Caco-2 (cell line): ENCODE results near the gene TAF11. TPM values are rescaled to one million over a fixed set of nuclear protein-coding genes. Genes with fewer than 3 reads are reported as not detected.
"Not testable (repeated sequence)": the region's sequence is repeated elsewhere in the genome, so short reads cannot be mapped to it uniquely, and the experiment has no call there.

Experiments used
- Bru-seq: library from RNA; stranded (reverse); fragments of 400-500 nt; gene quantifications from one replicate; lab custom pipeline; 2021; lab: Mats Ljungman, UMichigan
- BruChase-seq, 2 experiments: library from RNA; stranded (reverse); fragments of 400-500 nt; gene quantifications; one replicate each; lab custom pipeline; 2021; lab: Mats Ljungman, UMichigan
- BruUV-seq: library from RNA; stranded (reverse); fragments of 400-500 nt; replicated peaks from 2 replicates; lab custom pipeline; 2021; lab: Mats Ljungman, UMichigan
- CTCF ChIA-PET: fragments of 300-600 bp; sonication (Branson Sonifier 250); formaldehyde crosslinking; loops from one replicate; lab custom pipeline; 2022; ENCODE audit warnings: antibody characterized with exemption; lab: Charles Lee
- POLR2A ChIA-PET: fragments of 300-600 bp; sonication (Branson Sonifier 250); formaldehyde crosslinking; loops from one replicate; lab custom pipeline; 2022; ENCODE audit warnings: antibody characterized with exemption; lab: Charles Lee
- DNase-seq, 2 experiments: peaks; one replicate each; pipeline versions ENCODE4 v3.0.0 to v3.0.0-alpha.2; 2020 to 2022
- H3K27me3 ChIP-seq: replicated peaks from 2 replicates; pipeline ENCODE4 v1.6.0; 2011; ENCODE audit warnings: low read length; ENCODE audit not compliant: control insufficient read depth, insufficient read depth
- H3K36me3 ChIP-seq: 2 replicates; pipeline ENCODE4 v1.5.1; 2011; ENCODE audit warnings: low read length; ENCODE audit not compliant: control insufficient read depth, insufficient read depth
- H3K4me1 ChIP-seq: fragments of 250-450 bp; sonication (Bioruptor Pico); 2 replicates; pipeline ENCODE4 v1.5.1; 2020; ENCODE audit warnings: mild to moderate bottlenecking
- H3K4me3 ChIP-seq: 2 replicates; pipeline ENCODE4 v1.5.1; 2011; ENCODE audit warnings: low read depth, mild to moderate bottlenecking, control low read depth, low read length
- H3K9me3 ChIP-seq: fragments of 250-450 bp; sonication (Bioruptor Pico); 2 replicates; pipeline ENCODE4 v1.5.1; 2020; ENCODE audit warnings: mild to moderate bottlenecking, moderate library complexity
- H3K27ac Mint-ChIP-seq: one replicate; pipeline ENCODE4 v1.8.0; 2022; ENCODE audit warnings: mixed read lengths; ENCODE audit not compliant: unreplicated experiment
- H3K27me3 Mint-ChIP-seq: one replicate; pipeline ENCODE4 v1.8.0; 2022; ENCODE audit warnings: mixed read lengths; ENCODE audit not compliant: insufficient read depth, unreplicated experiment
- H3K36me3 Mint-ChIP-seq: one replicate; pipeline ENCODE4 v1.8.0; 2022; ENCODE audit warnings: mild to moderate bottlenecking, mixed read lengths; ENCODE audit not compliant: insufficient read depth, unreplicated experiment
- H3K4me1 Mint-ChIP-seq: one replicate; pipeline ENCODE4 v1.8.0; 2022; ENCODE audit warnings: low read depth, mixed read lengths; ENCODE audit not compliant: unreplicated experiment
- H3K4me3 Mint-ChIP-seq: one replicate; pipeline ENCODE4 v1.8.0; 2022; ENCODE audit warnings: mild to moderate bottlenecking, moderate library complexity, mixed read lengths; ENCODE audit not compliant: unreplicated experiment
- H3K9me3 Mint-ChIP-seq: one replicate; pipeline ENCODE4 v1.8.0; 2022; ENCODE audit warnings: mixed read lengths; ENCODE audit not compliant: unreplicated experiment
- CTCF ChIP-seq, 2 experiments: fragments of 200-600 bp in 1 of 2; IDR thresholded peaks; 1 replicate in 1 of 2; 2 replicates in 1 of 2; pipeline versions ENCODE4 v1.5.1 to v1.8.0; 2011 to 2022; ENCODE audit warnings: antibody characterized with exemption in 1 of 2, control low read depth in 1 of 2, inconsistent platforms in 1 of 2, low read depth in 1 of 2, low read length in 1 of 2, mild to moderate bottlenecking in 1 of 2, moderate library complexity in 1 of 2; ENCODE audit not compliant: insufficient read depth in 1 of 2, severe bottlenecking in 1 of 2, unreplicated experiment in 1 of 2
- intact Hi-C: fragments of 100-400 bp; cut with micrococcal nuclease; formaldehyde crosslinking; loops from one replicate; pipeline ENCODE4 v1.10.0; 2022; ENCODE audit not compliant: unreplicated experiment
- long read RNA-seq: library from polyadenylated mRNA; stranded (forward); transcript quantifications from one replicate; pipeline ENCODE4 v2.0.0, GENCODE V29; 2022
- total RNA-seq: library from RNA; stranded (reverse); gene quantifications from 2 replicates; pipeline ENCODE4 v1.2.3, GENCODE V29; 2022

Gene TAF11
- 26.2 and 28.3 TPM in 2 replicates for total RNA-seq
- Bru-seq, nascent RNA, result percentile 88 among the genes with signal in this experiment
- percentile 93 among the genes with signal in this experiment for BruChase-seq, experiment 1, labeled RNA remaining after a 2-hour chase
- BruChase-seq, experiment 2, labeled RNA remaining after a 6-hour chase, result percentile 85 among the genes with signal in this experiment
- long read RNA-seq, transcript TAF11-202 (4 exons, 1,465 nt), result minor isoform, 8 of 70 reads
- long read RNA-seq, transcript TAF11-201 (5 exons, 1,580 nt), result major isoform, 53 of 70 reads
- long read RNA-seq, partial matches to known transcripts, result 5 of 70 reads
- long read RNA-seq, other reads (novel, unspliced or antisense), result 4 of 70 reads

DNA sequence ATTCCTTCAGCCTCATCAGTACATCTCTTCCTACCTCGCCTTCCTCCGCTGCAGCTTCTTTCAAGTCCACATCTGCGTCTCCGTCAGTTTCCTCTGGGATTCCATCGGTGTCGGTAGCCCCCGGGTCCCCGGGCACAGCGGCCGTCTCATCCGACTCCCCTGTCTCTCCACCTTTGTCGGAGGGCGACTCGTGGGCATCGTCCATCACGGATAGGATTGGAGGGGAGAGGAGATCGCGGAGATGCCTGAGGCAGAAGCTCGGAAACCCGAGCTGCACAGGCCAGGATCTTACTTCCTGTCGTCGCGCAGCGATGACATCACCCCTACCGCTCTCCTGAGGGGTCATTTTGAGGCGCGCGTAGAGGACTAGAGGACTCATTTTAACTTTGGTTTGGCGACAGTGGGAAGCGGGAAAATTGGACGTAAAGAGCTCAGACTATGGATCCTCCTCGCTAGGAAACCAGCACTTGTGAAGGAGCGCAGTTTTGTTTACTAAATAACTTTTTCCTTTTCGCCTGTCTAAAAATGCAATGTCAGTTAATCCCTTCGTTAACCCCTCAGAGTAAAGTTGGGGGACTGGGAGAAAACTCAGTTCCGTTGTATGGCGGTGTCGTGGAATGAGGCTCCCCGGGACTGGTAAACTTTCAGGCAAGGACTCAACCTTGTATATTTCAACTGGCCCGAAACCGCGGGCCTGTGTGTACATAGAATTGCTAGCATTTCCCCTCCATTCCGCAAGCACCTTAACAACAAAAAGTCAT lies at the start of gene TAF11:
Gene TAF11 (minus strand): TSS at position 290 of the 761 bp plus-strand sequence. CDS start 85 bp downstream, at position 205.
- peaks cover 57% of the 10 kb centered on the region for H3K36me3 Mint-ChIP-seq
- no peak for TF ChIP-seq CTCF (IDR thresholded peaks at IDR 0.05; ENCODE audit: insufficient read depth in 1 of 2, low read depth in 1 of 2, low read length in 1 of 2, severe bottlenecking in 1 of 2, unreplicated experiment in 1 of 2)
- ChIA-PET POLR2A (interaction anchor here (0.5 to 1.4 kb wide), 10 partner anchors 10 to 230 kb away, joined by 3 to 5 read pairs (median 3); partner anchors contain the start of genes BLTP3A and SNRPC), CTCF (interaction anchor here (1.2 kb wide), 1 partner anchor 428 kb away, joined by 3 read pairs; no protein-coding TSS in a partner anchor)
- Histone ChIP-seq H3K4me3 (peak within 1 kb of the TSS; percentile 56), H3K4me1 (peaks cover 7% of the 10 kb centered on the region), H3K36me3 (no peaks in the 10 kb centered on the region), H3K9me3 (no peaks in the 10 kb centered on the region), H3K27me3 (no peaks in the 10 kb centered on the region)
- H3K27ac Mint-ChIP-seq, result peak within 1 kb of the TSS; percentile 98
- no peaks in the 10 kb centered on the region for H3K27me3 Mint-ChIP-seq
- intact Hi-C loops, result loop anchor here (5.0 kb wide), 2 partner anchors 54 to 254 kb away; partner anchors contain the start of gene TCP11
- H3K4me3 Mint-ChIP-seq, result peak within 1 kb of the TSS; percentile 98
- H3K9me3 Mint-ChIP-seq, result no peaks in the 10 kb centered on the region
- BruUV-seq, result TSS peak; percentile 92
- DNase-seq, result peak; percentile 91 to 93
- H3K4me1 Mint-ChIP-seq, result peaks cover 16% of the 10 kb centered on the region

GRCh38 chr6:34934516-34934915 lies 46.7 kb upstream of the TAF11 start:
- peaks cover 12% of the 10 kb centered on the region for H3K4me1 Mint-ChIP-seq
- Histone ChIP-seq H3K4me1 (peaks cover 12% of the 10 kb centered on the region), H3K4me3 (no peak overlapping the region), H3K27me3 (no peaks in the 10 kb centered on the region), H3K9me3 (no peaks in the 10 kb centered on the region), H3K36me3 (no peaks in the 10 kb centered on the region)
- TF ChIP-seq CTCF (IDR thresholded peaks at IDR 0.05; ENCODE audit: insufficient read depth in 1 of 2, low read depth in 1 of 2, low read length in 1 of 2, severe bottlenecking in 1 of 2, unreplicated experiment in 1 of 2), result no peak
- H3K9me3 Mint-ChIP-seq, result no peaks in the 10 kb centered on the region
- ChIA-PET CTCF (no interaction called here), POLR2A (no interaction called here)
- H3K4me3 Mint-ChIP-seq, result no peak overlapping the region
- H3K27ac Mint-ChIP-seq, result no peak overlapping the region
- intact Hi-C loops, result no loop called here
- no peaks in the 10 kb centered on the region for H3K36me3 Mint-ChIP-seq
- DNase-seq, result no peak
- no TSS peak for BruUV-seq
- no peaks in the 10 kb centered on the region for H3K27me3 Mint-ChIP-seq

- H3K36me3 Mint-ChIP-seq, CTCF ChIA-PET, BruUV-seq, H3K27me3 Mint-ChIP-seq, H3K9me3 ChIP-seq, POLR2A ChIA-PET, H3K4me3 Mint-ChIP-seq, H3K36me3 ChIP-seq, intact Hi-C loops, H3K4me3 ChIP-seq, H3K27me3 ChIP-seq, H3K27ac Mint-ChIP-seq, H3K4me1 ChIP-seq, H3K4me1 Mint-ChIP-seq, H3K9me3 Mint-ChIP-seq, DNase-seq: not testable (repeated sequence)
Measured at GRCh38 chr6:34932202-34932601, 44.4 kb upstream of the TAF11 start.
